Body of pancreas (tissue), 4 donors: ENCODE data around the gene EIF3F. TPM values are rescaled to one million over a fixed set of nuclear protein-coding genes. Genes with fewer than 3 reads are reported as not detected.
A peak's percentile ranks its signal among the peaks of the same experiment; 100 is the strongest.

ENCODE experiments used
- ATAC-seq: fragments of 150-250 bp; one replicate; pipeline ENCODE4 v1.9.1; 2016
- DNase-seq, 4 donors: peaks; one replicate each; pipeline ENCODE4 v3.0.0-alpha.2; 2019
- H3K27ac ChIP-seq, 4 donors: fragments of 200-600 bp; sonication (generic); 1 replicate in 3 of 4; 2 replicates in 1 of 4; pipeline versions ENCODE4 v1.5.1 to v1.6.1; 2016 to 2019; ENCODE audit warnings: mild to moderate bottlenecking in 1 of 4, mixed read lengths in 1 of 4, moderate library complexity in 1 of 4
- H3K27me3 ChIP-seq, 2 donors: fragments of 200-600 bp; sonication (generic); one replicate each; pipeline ENCODE4 v1.6.0; 2016; ENCODE audit warnings: mild to moderate bottlenecking in 1 of 2
- H3K36me3 ChIP-seq, 2 donors: fragments of 200-600 bp; sonication (generic); replicated peaks in 1 of 2; 2 replicates each; pipeline ENCODE4 v1.5.1; 2016; ENCODE audit warnings: low read depth in 2 of 2; ENCODE audit not compliant: insufficient read depth in 1 of 2
- H3K4me1 ChIP-seq: fragments of 200-600 bp; sonication (generic); one replicate; pipeline ENCODE4 v1.6.0; 2016
- H3K4me3 ChIP-seq, 2 donors: fragments of 200-600 bp; sonication (generic); 1 replicate in 1 of 2; 2 replicates in 1 of 2; pipeline ENCODE4 v1.5.1; 2016 to 2019
- H3K9me3 ChIP-seq, 3 donors: fragments of 200-600 bp; sonication (generic); 1 replicate in 2 of 3; 2 replicates in 1 of 3; pipeline ENCODE4 v1.5.1; 2016
- POLR2A ChIP-seq, 3 donors: fragments of 450-650 bp; IDR thresholded peaks; one replicate each; pipeline ENCODE4 v1.6.1; 2016; ENCODE audit warnings: antibody characterized with exemption in 3 of 3, mild to moderate bottlenecking in 2 of 3
- WGBS, 2 donors: methylation state at CpG; one replicate each; pipeline ENCODE4 v1.1.5; 2017; 5-methylcytosine and 5-hydroxymethylcytosine counted together
- intact Hi-C: fragments of 100-400 bp; cut with DNase I; formaldehyde crosslinking; loops from one replicate; pipeline ENCODE4 v1.15.1; 2023
- total RNA-seq, 2 donors: library from RNA; depleted of rRNA; stranded (reverse); fragments of >200 nt; gene quantifications; one replicate each; pipeline ENCODE4 v1.1.0, GENCODE V29; 2016
- TF ChIP-seq, protein P1 (sequence below), 7 experiments: fragments of 450-650 bp in 4 of 7; fragments of 200-600 bp in 3 of 7; sonication (generic) in 3 of 7; IDR thresholded peaks; one replicate each; pipeline ENCODE4 v1.5.1; 2016 to 2019; ENCODE audit warnings: antibody characterized with exemption in 7 of 7

Gene EIF3F
- total RNA-seq, 2 donors from 2014 or later: 138 to 153 TPM

DNA sequence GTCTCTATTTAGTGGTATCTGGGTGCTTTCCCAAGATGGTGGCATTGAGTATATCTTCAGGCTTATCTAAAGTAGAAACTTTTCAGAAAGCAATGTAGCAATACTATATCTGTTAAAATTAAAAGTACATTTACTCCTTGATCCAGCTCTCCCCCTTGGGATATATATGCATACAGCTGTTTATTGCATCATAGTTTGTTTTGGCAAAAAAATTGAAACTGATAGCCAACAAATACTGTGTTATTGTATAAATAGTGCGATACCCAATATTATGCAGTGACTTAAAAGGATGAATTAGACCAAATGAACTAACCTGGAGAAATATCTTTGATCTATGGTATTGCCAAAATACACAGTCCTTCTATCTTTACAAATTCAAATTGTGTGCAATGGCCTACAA is 37.2 kb upstream of the EIF3F start:
- 23 to 43% methylated on average over 1 of the region's 1 CpG for WGBS, 2 donors
- Histone ChIP-seq H3K9me3 (no peaks in the 10 kb centered on the region), H3K36me3 (no peaks in the 10 kb centered on the region), H3K27ac (no peak overlapping the region), H3K4me3 (no peak overlapping the region), H3K27me3 (no peaks in the 10 kb centered on the region), H3K4me1 (no peaks in the 10 kb centered on the region)
- ATAC-seq (peak; percentile 77), DNase-seq (no peak)
- no peak for TF ChIP-seq POLR2A (IDR thresholded peaks at IDR 0.05)
- TF ChIP-seq, protein P1, sequence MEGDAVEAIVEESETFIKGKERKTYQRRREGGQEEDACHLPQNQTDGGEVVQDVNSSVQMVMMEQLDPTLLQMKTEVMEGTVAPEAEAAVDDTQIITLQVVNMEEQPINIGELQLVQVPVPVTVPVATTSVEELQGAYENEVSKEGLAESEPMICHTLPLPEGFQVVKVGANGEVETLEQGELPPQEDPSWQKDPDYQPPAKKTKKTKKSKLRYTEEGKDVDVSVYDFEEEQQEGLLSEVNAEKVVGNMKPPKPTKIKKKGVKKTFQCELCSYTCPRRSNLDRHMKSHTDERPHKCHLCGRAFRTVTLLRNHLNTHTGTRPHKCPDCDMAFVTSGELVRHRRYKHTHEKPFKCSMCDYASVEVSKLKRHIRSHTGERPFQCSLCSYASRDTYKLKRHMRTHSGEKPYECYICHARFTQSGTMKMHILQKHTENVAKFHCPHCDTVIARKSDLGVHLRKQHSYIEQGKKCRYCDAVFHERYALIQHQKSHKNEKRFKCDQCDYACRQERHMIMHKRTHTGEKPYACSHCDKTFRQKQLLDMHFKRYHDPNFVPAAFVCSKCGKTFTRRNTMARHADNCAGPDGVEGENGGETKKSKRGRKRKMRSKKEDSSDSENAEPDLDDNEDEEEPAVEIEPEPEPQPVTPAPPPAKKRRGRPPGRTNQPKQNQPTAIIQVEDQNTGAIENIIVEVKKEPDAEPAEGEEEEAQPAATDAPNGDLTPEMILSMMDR (IDR thresholded peaks at IDR 0.05): no peak
- intact Hi-C loops: no loop called here

DNA sequence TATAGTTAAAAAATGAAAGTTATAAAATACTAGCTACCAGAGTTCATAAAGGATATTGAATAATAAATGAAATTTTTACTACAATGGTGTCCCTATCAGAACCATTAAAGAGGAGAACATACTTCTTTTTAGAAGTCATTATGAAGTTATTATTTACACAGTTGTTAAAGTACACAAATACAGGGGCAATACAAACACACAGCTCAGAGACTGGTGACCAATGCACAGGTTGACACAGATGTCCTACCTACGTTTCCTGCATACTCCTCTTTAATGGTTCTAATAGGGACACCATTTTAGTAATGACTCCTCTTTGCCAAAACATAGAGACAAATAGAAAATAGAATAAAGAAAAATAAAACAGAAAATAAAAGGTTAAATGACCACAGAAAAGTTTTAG is 31.9 kb upstream of the EIF3F start:
- intact Hi-C loops: no loop called here
- Histone ChIP-seq H3K27me3 (no peaks in the 10 kb centered on the region), H3K4me3 (no peak overlapping the region), H3K4me1 (no peaks in the 10 kb centered on the region), H3K36me3 (no peaks in the 10 kb centered on the region), H3K27ac (no peak overlapping the region), H3K9me3 (no peaks in the 10 kb centered on the region)
- 34 to 56% methylated on average over 1 of the region's 1 CpG for WGBS, 2 donors
- ATAC-seq: no peak
- no peak for TF ChIP-seq POLR2A (IDR thresholded peaks at IDR 0.05)
- TF ChIP-seq, protein P1 (IDR thresholded peaks at IDR 0.05): no peak
- no peak for DNase-seq

DNA sequence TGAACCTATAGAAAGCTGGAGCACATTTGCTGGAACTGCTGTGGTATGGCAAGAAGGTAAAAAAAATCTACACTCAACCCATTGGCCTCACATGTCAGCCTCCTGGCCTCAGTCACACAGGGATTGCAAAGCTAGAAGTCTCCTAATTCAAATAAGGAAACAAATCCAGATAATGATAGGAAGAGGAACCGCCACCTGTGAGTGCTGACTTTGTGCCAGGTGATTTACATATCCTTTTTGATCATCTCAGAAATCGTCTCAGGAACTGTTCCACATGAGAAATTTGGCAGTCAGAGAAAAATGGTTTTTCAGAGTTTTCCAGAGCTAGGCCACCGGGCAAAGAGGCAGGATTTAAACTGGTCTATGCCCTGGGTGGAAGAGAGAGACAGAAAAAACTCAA is 22.9 kb upstream of the EIF3F start:
- no peak for TF ChIP-seq POLR2A (IDR thresholded peaks at IDR 0.05)
- TF ChIP-seq, protein P1 (IDR thresholded peaks at IDR 0.05): no peak
- Histone ChIP-seq H3K9me3 (no peaks in the 10 kb centered on the region), H3K27me3 (no peaks in the 10 kb centered on the region), H3K36me3 (no peaks in the 10 kb centered on the region), H3K27ac (no peak overlapping the region), H3K4me1 (peaks cover 4% of the 10 kb centered on the region), H3K4me3 (no peak overlapping the region)
- intact Hi-C loops: no loop called here
- ATAC-seq (no peak), DNase-seq (peak in 2 of 4 donors; percentile 10 to 11)
- WGBS, 2 donors: 32 to 44% methylated on average over 3 of the region's 3 CpGs

DNA sequence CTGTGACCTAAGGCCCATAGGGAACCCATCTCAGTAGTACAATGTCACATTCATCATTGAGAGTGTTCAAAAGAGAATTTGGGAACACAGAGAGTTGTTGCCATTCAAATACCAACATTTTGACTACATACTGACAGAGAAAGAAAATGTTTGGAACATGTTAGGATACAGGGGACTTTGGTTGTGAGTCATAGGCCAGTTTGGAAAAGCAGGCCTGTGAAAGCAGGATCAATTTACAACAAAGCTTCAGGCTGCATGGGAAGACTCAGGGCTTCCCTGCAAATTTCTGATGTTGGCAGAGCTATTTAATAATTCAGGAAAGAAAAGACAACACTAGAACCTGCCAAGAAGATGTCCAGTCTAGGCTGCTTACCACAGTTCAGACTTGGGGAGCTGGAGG is 22.3 kb upstream of the EIF3F start:
- Histone ChIP-seq H3K4me3 (no peak overlapping the region), H3K36me3 (no peaks in the 10 kb centered on the region), H3K9me3 (no peaks in the 10 kb centered on the region), H3K4me1 (peaks cover 4% of the 10 kb centered on the region), H3K27ac (no peak overlapping the region), H3K27me3 (no peaks in the 10 kb centered on the region)
- intact Hi-C loops: no loop called here
- ATAC-seq (no peak), DNase-seq (no peak)
- no peak for TF ChIP-seq POLR2A (IDR thresholded peaks at IDR 0.05)
- TF ChIP-seq, protein P1 (IDR thresholded peaks at IDR 0.05): no peak

DNA sequence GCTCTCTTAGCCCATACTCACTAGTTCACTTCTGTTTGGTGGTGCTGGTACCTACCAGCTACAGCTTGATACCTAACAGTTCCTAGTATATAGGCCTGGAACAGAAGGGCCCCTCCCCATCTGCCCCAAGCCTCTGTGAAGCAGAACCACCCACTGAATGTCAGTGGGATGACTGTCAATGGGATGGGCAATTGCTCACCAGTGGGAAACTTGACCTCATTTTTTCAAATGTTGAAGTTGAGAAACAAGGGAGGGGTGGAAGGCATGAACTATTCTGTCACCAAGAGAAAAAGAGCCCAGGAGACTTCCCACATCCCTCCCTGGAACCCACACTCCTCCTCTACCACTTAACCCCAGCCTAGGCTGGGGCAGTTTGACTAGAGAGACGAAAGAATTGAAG is 21.8 kb upstream of the EIF3F start, which contains the start of gene NLRP10:
Gene NLRP10, minus strand, starts transcription at position 62 of the 400 bp plus-strand sequence. CDS start 1,952 bp downstream, outside the sequence.
- intact Hi-C loops: no loop called here
- peaks cover 4% of the 10 kb centered on the region for H3K4me1 ChIP-seq
- no peaks in the 10 kb centered on the region for H3K27me3 ChIP-seq
- no peak within 1 kb of the TSS for H3K4me3 ChIP-seq
- no peaks in the 10 kb centered on the region for H3K36me3 ChIP-seq
- ATAC-seq (no peak), DNase-seq (no peak)
- TF ChIP-seq POLR2A (IDR thresholded peaks at IDR 0.05): no peak
- TF ChIP-seq, protein P1 (IDR thresholded peaks at IDR 0.05): no peak
- no peak within 1 kb of the TSS for H3K27ac ChIP-seq
- no peaks in the 10 kb centered on the region for H3K9me3 ChIP-seq
- WGBS, 2 donors: 88 to 94% methylated on average over 1 of the region's 1 CpG
